ENCODE measurements around the gene PHACTR2.
"Not testable (repeated sequence)": the region's sequence is repeated elsewhere in the genome, so short reads cannot be mapped to it uniquely, and the experiment has no call there.

GRCh38 chr6:143855057-143855456 is 177.3 kb downstream of the PHACTR2 start:
- TF ChIP-seq CTCF (IDR thresholded peaks at IDR 0.05; ENCODE audit: low read depth, low read length, missing input control); RXRA (IDR thresholded peaks at IDR 0.05); YY1 (IDR thresholded peaks at IDR 0.05); TAF1 (conservative IDR thresholded peaks at IDR 0.05): not testable (repeated sequence)
